Suppressor macrophage (primary cell): Measurements from ENCODE around the gene MAP3K7CL.

Source experiments
- DNase-seq, 4 experiments: peaks; one replicate each; pipeline ENCODE4 v3.0.0-alpha.2; 2020 to 2022
- total RNA-seq, 17 experiments: gene quantifications; one replicate each; lab custom pipeline; 2026; ENCODE audit warnings: mixed read lengths in 6 of 17, inconsistent platforms in 3 of 17; lab: John Stamatoyannopoulos, UW

The MAP3K7CL gene
- total RNA-seq: 1.3 to 9.2 (median 3.4) reads per million in 17 experiments

GRCh38 chr21:29130270-29130969, at the start of gene MAP3K7CL:
MAP3K7CL (plus strand) TSS chr21:29130644; CDS start chr21:29133345, 2,701 bp downstream.
- no peak for DNase-seq

- peak in 2 of 4 experiments; percentile 32 to 42 for DNase-seq
Observed at GRCh38 chr21:29082046-29082815, 48.2 kb upstream of the MAP3K7CL start.

- no peak for DNase-seq
Observed at GRCh38 chr21:29083306-29083705, 47.1 kb upstream of the MAP3K7CL start.

- DNase-seq: no peak
Observed at GRCh38 chr21:29084372-29084771, 46.1 kb upstream of the MAP3K7CL start.

GRCh38 chr21:29085106-29085752, 45.2 kb upstream of the MAP3K7CL start:
- DNase-seq: no peak

GRCh38 chr21:29091033-29091432, 39.4 kb upstream of the MAP3K7CL start:
- peak in 2 of 4 experiments; percentile 58 to 69 for DNase-seq

- DNase-seq: no peak
Observed at GRCh38 chr21:29092102-29092959, 38.1 kb upstream of the MAP3K7CL start.

GRCh38 chr21:29096218-29097015, 34.0 kb upstream of the MAP3K7CL start:
- DNase-seq: peak; percentile 28 to 65 (median 60)

- peak in 2 of 4 experiments; percentile 26 to 28 for DNase-seq
Observed at GRCh38 chr21:29098156-29098555, 32.3 kb upstream of the MAP3K7CL start.

GRCh38 chr21:29102791-29103257, 27.6 kb upstream of the MAP3K7CL start:
- DNase-seq: peak; percentile 42 to 76 (median 53)

GRCh38 chr21:29104239-29104708, 26.2 kb upstream of the MAP3K7CL start:
- no peak for DNase-seq

- DNase-seq: no peak
Observed at GRCh38 chr21:29105218-29105617, 25.2 kb upstream of the MAP3K7CL start.

GRCh38 chr21:29114765-29115500, 15.5 kb upstream of the MAP3K7CL start:
- DNase-seq: no peak

- no peak for DNase-seq
Observed at GRCh38 chr21:29115899-29116298, 14.5 kb upstream of the MAP3K7CL start.

GRCh38 chr21:29117372-29117955, 13.0 kb upstream of the MAP3K7CL start:
- no peak for DNase-seq

- DNase-seq: no peak
Observed at GRCh38 chr21:29121759-29122158, 8.7 kb upstream of the MAP3K7CL start.

- no peak for DNase-seq
Observed at GRCh38 chr21:29124645-29125044, 5.8 kb upstream of the MAP3K7CL start.

GRCh38 chr21:29125191-29125590, 5.3 kb upstream of the MAP3K7CL start:
- DNase-seq: no peak

GRCh38 chr21:29125979-29126378, 4.5 kb upstream of the MAP3K7CL start:
- DNase-seq: no peak

GRCh38 chr21:29133241-29133640, 2.8 kb downstream of the MAP3K7CL start:
- DNase-seq: no peak
